HCT116 (cell line): ENCODE results near the gene WNT16.

Experiments
- ATF3 ChIP-seq: IDR thresholded peaks from 2 replicates; pipeline ENCODE4 v1.6.1; 2012
- MAX ChIP-seq: IDR thresholded peaks from 2 replicates; pipeline ENCODE4 v1.6.1; 2012
- POLR2A ChIP-seq: IDR thresholded peaks from 2 replicates; pipeline ENCODE4 v1.7.0; 2011; ENCODE audit warnings: borderline replicate concordance; ENCODE audit not compliant: insufficient read depth, insufficient read length; ENCODE audit errors: extremely low read depth
- POLR2AphosphoS5 ChIP-seq: IDR thresholded peaks from 2 replicates; pipeline ENCODE4 v1.6.1; 2011; ENCODE audit warnings: mild to moderate bottlenecking, low read depth, low read length, moderate library complexity
- RAD21 ChIP-seq: IDR thresholded peaks from 2 replicates; pipeline ENCODE4 v1.6.1; 2012; ENCODE audit warnings: low read depth, mild to moderate bottlenecking
- REST ChIP-seq: IDR thresholded peaks from 2 replicates; pipeline ENCODE4 v1.6.1; 2012; ENCODE audit warnings: low read depth
- TF ChIP-seq, protein P1 (sequence below), 3 experiments: fragments of 200-600 bp in 1 of 3; sonication (generic) in 1 of 3; IDR thresholded peaks in 2 of 3; conservative IDR thresholded peaks in 1 of 3; 2 replicates each; pipeline ENCODE4 v1.5.1; 2012 to 2017; ENCODE audit warnings: low read depth in 2 of 3, low read length in 2 of 3, antibody characterized with exemption in 1 of 3, borderline replicate concordance in 1 of 3, control low read depth in 1 of 3, mild to moderate bottlenecking in 1 of 3, mixed read lengths in 1 of 3, mixed run types in 1 of 3, moderate library complexity in 1 of 3; ENCODE audit not compliant: insufficient read depth in 1 of 3

DNA sequence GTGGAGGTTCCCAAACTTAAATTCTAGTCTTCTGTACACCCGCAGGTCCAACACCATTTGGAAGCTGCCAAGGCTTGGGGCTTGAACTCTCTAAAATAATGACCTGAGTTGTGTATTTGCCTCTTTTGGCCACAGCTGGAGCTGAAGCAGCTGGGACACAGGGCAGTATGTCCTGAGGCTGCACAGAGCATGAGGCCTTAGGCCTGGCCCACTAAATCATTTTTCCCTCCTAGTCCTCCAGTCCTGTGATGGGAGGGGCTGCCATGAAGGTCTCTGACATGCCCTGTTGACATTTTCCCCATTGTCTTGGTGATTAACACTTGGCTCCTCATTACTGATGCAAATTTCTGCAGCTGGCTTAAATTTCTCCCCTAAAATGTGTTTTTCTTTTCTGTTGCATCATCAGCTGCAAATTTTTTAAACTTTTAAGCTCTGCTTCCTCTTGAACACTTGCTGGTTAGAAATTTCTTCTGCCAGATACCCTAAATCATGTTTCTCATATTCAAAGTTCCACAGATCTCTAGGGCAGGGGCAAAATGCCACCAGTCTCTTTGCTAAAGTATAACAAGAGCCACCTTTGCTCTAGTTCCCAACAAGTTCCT lies 43.6 kb upstream of the WNT16 start:
- TF ChIP-seq POLR2A, result no peak
- no peak for TF ChIP-seq RAD21
- TF ChIP-seq, protein P1, sequence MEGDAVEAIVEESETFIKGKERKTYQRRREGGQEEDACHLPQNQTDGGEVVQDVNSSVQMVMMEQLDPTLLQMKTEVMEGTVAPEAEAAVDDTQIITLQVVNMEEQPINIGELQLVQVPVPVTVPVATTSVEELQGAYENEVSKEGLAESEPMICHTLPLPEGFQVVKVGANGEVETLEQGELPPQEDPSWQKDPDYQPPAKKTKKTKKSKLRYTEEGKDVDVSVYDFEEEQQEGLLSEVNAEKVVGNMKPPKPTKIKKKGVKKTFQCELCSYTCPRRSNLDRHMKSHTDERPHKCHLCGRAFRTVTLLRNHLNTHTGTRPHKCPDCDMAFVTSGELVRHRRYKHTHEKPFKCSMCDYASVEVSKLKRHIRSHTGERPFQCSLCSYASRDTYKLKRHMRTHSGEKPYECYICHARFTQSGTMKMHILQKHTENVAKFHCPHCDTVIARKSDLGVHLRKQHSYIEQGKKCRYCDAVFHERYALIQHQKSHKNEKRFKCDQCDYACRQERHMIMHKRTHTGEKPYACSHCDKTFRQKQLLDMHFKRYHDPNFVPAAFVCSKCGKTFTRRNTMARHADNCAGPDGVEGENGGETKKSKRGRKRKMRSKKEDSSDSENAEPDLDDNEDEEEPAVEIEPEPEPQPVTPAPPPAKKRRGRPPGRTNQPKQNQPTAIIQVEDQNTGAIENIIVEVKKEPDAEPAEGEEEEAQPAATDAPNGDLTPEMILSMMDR (IDR thresholded peaks at IDR 0.05 in 2 of 3, conservative IDR thresholded peaks at IDR 0.05 in 1 of 3; ENCODE audit: borderline replicate concordance in 1 of 3, insufficient read depth in 1 of 3, low read depth in 2 of 3, low read length in 2 of 3), result no peak
- TF ChIP-seq REST, result no peak
- TF ChIP-seq POLR2AphosphoS5, result no peak
- no peak for TF ChIP-seq ATF3
- no peak for TF ChIP-seq MAX
